Activated CD4-positive, alpha-beta T cell treated with anti-CD3 and anti-CD28 coated beads, Interleukin-2, amount 10 ng/mL, durations not matched to agents 7 days and 5 days (primary cell): ENCODE results near the gene ZBTB39. TPM values are rescaled to one million over a fixed set of nuclear protein-coding genes. Genes with fewer than 3 reads are reported as not detected.
"Not testable (repeated sequence)": the region's sequence is repeated elsewhere in the genome, so short reads cannot be mapped to it uniquely, and the experiment has no call there.

Experiments
- CTCF ChIA-PET: fragments of 350-600 bp; sonication (Branson Sonifier 250); formaldehyde crosslinking; loops from one replicate; lab custom pipeline; 2021; ENCODE audit warnings: antibody characterized with exemption; lab: Charles Lee
- POLR2A ChIA-PET: fragments of 350-600 bp; sonication (Branson Sonifier 250); formaldehyde crosslinking; loops from one replicate; lab custom pipeline; 2021; ENCODE audit warnings: antibody characterized with exemption; lab: Charles Lee
- DNase-seq: peaks from one replicate; pipeline ENCODE4 v3.0.0-alpha.2; 2020
- H3K27ac Mint-ChIP-seq: one replicate; pipeline ENCODE4 v1.8.0; 2021; ENCODE audit warnings: mild to moderate bottlenecking, moderate library complexity, mixed read lengths
- H3K27me3 Mint-ChIP-seq: one replicate; pipeline ENCODE4 v1.8.0; 2021; ENCODE audit warnings: mixed read lengths
- H3K36me3 Mint-ChIP-seq: one replicate; pipeline ENCODE4 v1.8.0; 2021; ENCODE audit warnings: low read depth, mixed read lengths
- H3K4me1 Mint-ChIP-seq: one replicate; pipeline ENCODE4 v1.8.0; 2021; ENCODE audit warnings: mixed read lengths
- H3K4me3 Mint-ChIP-seq: one replicate; pipeline ENCODE4 v1.8.0; 2021; ENCODE audit warnings: mild to moderate bottlenecking, moderate library complexity, mixed read lengths
- H3K9me3 Mint-ChIP-seq: one replicate; pipeline ENCODE4 v1.8.0; 2021; ENCODE audit warnings: mixed read lengths
- total RNA-seq, 2 experiments: library from RNA; stranded (reverse); gene quantifications; one replicate each; pipeline ENCODE4 v1.2.3, GENCODE V29; 2021

Gene ZBTB39
- total RNA-seq, 2 experiments from 2014 or later, result 8.8 to 9.5 TPM

- no peak for DNase-seq
- Mint-ChIP-seq H3K9me3 (no peaks in the 10 kb centered on the region), H3K27me3 (peaks cover 3% of the 10 kb centered on the region), H3K27ac (no peak overlapping the region), H3K36me3 (no peaks in the 10 kb centered on the region), H3K4me3 (no peak overlapping the region), H3K4me1 (peaks cover 5% of the 10 kb centered on the region)
- POLR2A ChIA-PET, result no interaction called here
- CTCF ChIA-PET, result no interaction called here
Observed at GRCh38 chr12:56983386-56983785, 23.0 kb downstream of the ZBTB39 start.

GRCh38 chr12:56982578-56983236, 23.6 kb downstream of the ZBTB39 start:
- H3K27ac Mint-ChIP-seq, H3K36me3 Mint-ChIP-seq, H3K4me1 Mint-ChIP-seq, CTCF ChIA-PET, POLR2A ChIA-PET, H3K9me3 Mint-ChIP-seq, H3K4me3 Mint-ChIP-seq, H3K27me3 Mint-ChIP-seq, DNase-seq: not testable (repeated sequence)

GRCh38 chr12:56980941-56981530, 25.3 kb downstream of the ZBTB39 start:
- ChIA-PET CTCF (no interaction called here), POLR2A (no interaction called here)
- Mint-ChIP-seq H3K4me1 (no peaks in the 10 kb centered on the region), H3K27ac (no peak overlapping the region), H3K4me3 (no peak overlapping the region), H3K27me3 (no peaks in the 10 kb centered on the region), H3K9me3 (no peaks in the 10 kb centered on the region), H3K36me3 (no peaks in the 10 kb centered on the region)
- DNase-seq, result no peak

- no peak for DNase-seq
- Mint-ChIP-seq H3K4me1 (no peaks in the 10 kb centered on the region), H3K9me3 (no peaks in the 10 kb centered on the region), H3K27me3 (no peaks in the 10 kb centered on the region), H3K4me3 (no peak overlapping the region), H3K27ac (no peak overlapping the region), H3K36me3 (no peaks in the 10 kb centered on the region)
- ChIA-PET CTCF (interaction anchor here (0.5 kb wide), 1 partner anchor 232 kb away, joined by 3 read pairs; no protein-coding TSS in a partner anchor), POLR2A (no interaction called here)
Observed at GRCh38 chr12:56980268-56980667, 26.1 kb downstream of the ZBTB39 start.

- no peaks in the 10 kb centered on the region for H3K9me3 Mint-ChIP-seq
- H3K4me3 Mint-ChIP-seq, result no peak overlapping the region
- POLR2A ChIA-PET, result no interaction called here
- H3K27ac Mint-ChIP-seq, result no peak overlapping the region
- H3K36me3 Mint-ChIP-seq, result no peaks in the 10 kb centered on the region
- H3K4me1 Mint-ChIP-seq, result no peaks in the 10 kb centered on the region
- H3K27me3 Mint-ChIP-seq, result no peaks in the 10 kb centered on the region
- CTCF ChIA-PET, result interaction anchor here (0.5 kb wide), 1 partner anchor 232 kb away, joined by 3 read pairs; no protein-coding TSS in a partner anchor
- no peak for DNase-seq
Observed at GRCh38 chr12:56979628-56980027, 26.7 kb downstream of the ZBTB39 start.

- Mint-ChIP-seq H3K27me3 (no peaks in the 10 kb centered on the region), H3K27ac (no peak overlapping the region), H3K4me1 (no peaks in the 10 kb centered on the region), H3K9me3 (no peaks in the 10 kb centered on the region), H3K36me3 (no peaks in the 10 kb centered on the region), H3K4me3 (no peak overlapping the region)
- ChIA-PET CTCF (no interaction called here), POLR2A (no interaction called here)
- DNase-seq, result no peak
Observed at GRCh38 chr12:56978397-56979138, 27.8 kb downstream of the ZBTB39 start.

- POLR2A ChIA-PET, DNase-seq, H3K9me3 Mint-ChIP-seq, H3K27me3 Mint-ChIP-seq, H3K27ac Mint-ChIP-seq, H3K4me1 Mint-ChIP-seq, H3K4me3 Mint-ChIP-seq, H3K36me3 Mint-ChIP-seq: not testable (repeated sequence)
- CTCF ChIA-PET, result interaction anchor here (0.6 kb wide), 1 partner anchor 20 kb away, joined by 3 read pairs; no protein-coding TSS in a partner anchor
Observed at GRCh38 chr12:56977361-56977760, 29.0 kb downstream of the ZBTB39 start.

- POLR2A ChIA-PET, DNase-seq, H3K4me3 Mint-ChIP-seq, H3K4me1 Mint-ChIP-seq, H3K27ac Mint-ChIP-seq, H3K36me3 Mint-ChIP-seq, CTCF ChIA-PET, H3K9me3 Mint-ChIP-seq: not testable (repeated sequence)
- H3K27me3 Mint-ChIP-seq, result peaks cover 16% of the 10 kb centered on the region
Observed at GRCh38 chr12:56974224-56974623, 32.1 kb downstream of the ZBTB39 start.

- CTCF ChIA-PET, H3K4me1 Mint-ChIP-seq, H3K4me3 Mint-ChIP-seq: not testable (repeated sequence)
Observed at GRCh38 chr12:56968910-56969309, 37.4 kb downstream of the ZBTB39 start.

GRCh38 chr12:56965997-56966642, 40.2 kb downstream of the ZBTB39 start:
- DNase-seq, H3K27ac Mint-ChIP-seq, H3K9me3 Mint-ChIP-seq, H3K4me1 Mint-ChIP-seq, POLR2A ChIA-PET, CTCF ChIA-PET, H3K4me3 Mint-ChIP-seq, H3K36me3 Mint-ChIP-seq: not testable (repeated sequence)
- peaks cover 11% of the 10 kb centered on the region for H3K27me3 Mint-ChIP-seq

More at GRCh38 chr12:56968910-56969309, 37.4 kb downstream of the ZBTB39 start:
- H3K9me3 Mint-ChIP-seq, H3K36me3 Mint-ChIP-seq, H3K27ac Mint-ChIP-seq, POLR2A ChIA-PET, DNase-seq: not testable (repeated sequence)
- H3K27me3 Mint-ChIP-seq, result peaks cover 16% of the 10 kb centered on the region

- H3K27ac Mint-ChIP-seq, H3K9me3 Mint-ChIP-seq, H3K4me1 Mint-ChIP-seq, DNase-seq, CTCF ChIA-PET, H3K36me3 Mint-ChIP-seq, POLR2A ChIA-PET, H3K4me3 Mint-ChIP-seq: not testable (repeated sequence)
- peaks cover 10% of the 10 kb centered on the region for H3K27me3 Mint-ChIP-seq
Observed at GRCh38 chr12:56965124-56965523, 41.2 kb downstream of the ZBTB39 start.

GRCh38 chr12:56963557-56963956, 42.8 kb downstream of the ZBTB39 start:
- H3K4me1 Mint-ChIP-seq, H3K27ac Mint-ChIP-seq, CTCF ChIA-PET, POLR2A ChIA-PET, H3K9me3 Mint-ChIP-seq, H3K4me3 Mint-ChIP-seq, H3K36me3 Mint-ChIP-seq, DNase-seq: not testable (repeated sequence)
- H3K27me3 Mint-ChIP-seq, result peaks cover 15% of the 10 kb centered on the region

- not testable (repeated sequence) for H3K4me3 Mint-ChIP-seq
Observed at GRCh38 chr12:56962247-56962646, 44.1 kb downstream of the ZBTB39 start.

More at GRCh38 chr12:56962247-56962646, 44.1 kb downstream of the ZBTB39 start:
- peaks cover 15% of the 10 kb centered on the region for H3K27me3 Mint-ChIP-seq
- H3K36me3 Mint-ChIP-seq, H3K27ac Mint-ChIP-seq, H3K4me1 Mint-ChIP-seq, DNase-seq, H3K9me3 Mint-ChIP-seq, CTCF ChIA-PET, POLR2A ChIA-PET: not testable (repeated sequence)
